H1 (cell line): ENCODE results near the gene EPHB1. TPM values are rescaled to one million over a fixed set of nuclear protein-coding genes. Genes with fewer than 3 reads are reported as not detected.

Experiments
- CTCF ChIP-seq, 3 experiments: IDR thresholded peaks; 1 replicate in 2 of 3; 2 replicates in 1 of 3; pipeline versions ENCODE4 v1.5.1 to v1.6.1; 2011; ENCODE audit warnings: low read length in 3 of 3, mild to moderate bottlenecking in 3 of 3, inconsistent platforms in 2 of 3, low read depth in 1 of 3, moderate library complexity in 1 of 3; ENCODE audit not compliant: insufficient read depth in 1 of 3; ENCODE audit errors: control extremely low read depth in 1 of 3
- E2F6 ChIP-seq: IDR thresholded peaks from 2 replicates; pipeline ENCODE4 v1.6.1; 2012; ENCODE audit warnings: inconsistent platforms
- RFX5 ChIP-seq: IDR thresholded peaks from 2 replicates; pipeline ENCODE4 v1.6.1; 2011; ENCODE audit warnings: low read depth, low read length, improper control_type of control experiment, borderline replicate concordance
- SAP30 ChIP-seq: fragments of 300-600 bp; sonication (generic); IDR thresholded peaks from 2 replicates; pipeline ENCODE4 v1.7.1; 2012; ENCODE audit warnings: low read length, moderate library complexity, mild to moderate bottlenecking, inconsistent platforms; ENCODE audit not compliant: insufficient read depth, insufficient replicate concordance
- SP1 ChIP-seq: IDR thresholded peaks from 2 replicates; pipeline ENCODE4 v1.6.1; 2011; ENCODE audit warnings: low read depth, low read length
- TEAD4 ChIP-seq: IDR thresholded peaks from 2 replicates; pipeline ENCODE4 v1.6.1; 2012; ENCODE audit warnings: low read depth, low read length, inconsistent platforms, mixed read lengths
- polyA plus RNA-seq, 7 experiments: library from polyadenylated mRNA; depleted of rRNA in 3 of 7; stranded (reverse) in 5 of 7; unstranded in 2 of 7; fragments of >200 nt in 5 of 7; fragments of 200-250 nt in 2 of 7; gene quantifications; 1 replicate in 5 of 7; 2 replicates in 1 of 7; 4 replicates in 1 of 7; pipeline versions ENCODE4 v1.2.1 to v1.2.3, GENCODE V29; 2011 to 2013; ENCODE audit warnings: missing spikeins in 2 of 7, mixed read lengths in 2 of 7
- total RNA-seq: library from RNA; stranded (reverse); fragmentation: NEBNext Ultra II Directional; extraction: Animal tissue kit (Norgen Biotek cat#: 25700); gene quantifications from 2 replicates; pipeline ENCODE4 v1.2.1, GENCODE V29; 2021

The EPHB1 gene
- total and polyA plus RNA-seq, 2 of the 8 experiments (the other 6 are each of a cell fraction or from before 2014, with no cell fraction given) = 3.5 to 5.9 TPM

- TF ChIP-seq CTCF (IDR thresholded peaks at IDR 0.05; ENCODE audit: control extremely low read depth in 1 of 3, insufficient read depth in 1 of 3, low read depth in 1 of 3, low read length in 3 of 3) (no peak), RFX5 (no peak), TEAD4 (no peak), SP1 (no peak), SAP30 (no peak), E2F6 (no peak)
- TF ChIP-seq, all 59 proteins: peak for 0
Observed at GRCh38 chr3:134803051-134803505, 8.0 kb downstream of the EPHB1 start (continued).
